Measurements from ENCODE around the gene SORT1. TPM values are rescaled to one million over a fixed set of nuclear protein-coding genes. Genes with fewer than 3 reads are reported as not detected.

Gene SORT1
- total and polyA plus RNA-seq, 4 donors = 1.0 to 10.6 (median 3.4) TPM

DNA sequence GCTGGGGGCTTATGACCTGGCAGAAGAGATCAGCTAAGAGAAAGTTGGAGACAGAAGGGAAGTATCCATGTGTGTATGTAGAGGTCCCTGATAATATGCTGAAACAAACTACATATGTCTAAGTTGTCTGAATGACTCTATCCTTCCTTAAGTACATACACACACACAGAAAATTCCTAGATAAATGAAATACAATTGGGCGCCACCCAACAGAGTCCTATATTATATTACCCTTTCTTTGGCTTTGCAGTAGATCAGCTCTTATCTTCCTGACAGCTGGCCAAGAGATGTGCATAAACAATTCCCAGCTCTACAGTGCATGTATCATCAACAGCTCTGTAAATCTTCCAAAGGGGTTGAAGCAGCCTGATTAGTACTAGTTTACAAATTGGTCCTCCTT, 40.1 kb downstream of the SORT1 start (continued):
- TF ChIP-seq, protein P1, sequence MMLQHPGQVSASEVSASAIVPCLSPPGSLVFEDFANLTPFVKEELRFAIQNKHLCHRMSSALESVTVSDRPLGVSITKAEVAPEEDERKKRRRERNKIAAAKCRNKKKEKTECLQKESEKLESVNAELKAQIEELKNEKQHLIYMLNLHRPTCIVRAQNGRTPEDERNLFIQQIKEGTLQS (IDR thresholded peaks at IDR 0.05) = no peak
- TF ChIP-seq EGR1 (IDR thresholded peaks at IDR 0.05; ENCODE audit: low read depth in 2 of 2) = no peak
- no peak for TF ChIP-seq YY1 (IDR thresholded peaks at IDR 0.05)

DNA sequence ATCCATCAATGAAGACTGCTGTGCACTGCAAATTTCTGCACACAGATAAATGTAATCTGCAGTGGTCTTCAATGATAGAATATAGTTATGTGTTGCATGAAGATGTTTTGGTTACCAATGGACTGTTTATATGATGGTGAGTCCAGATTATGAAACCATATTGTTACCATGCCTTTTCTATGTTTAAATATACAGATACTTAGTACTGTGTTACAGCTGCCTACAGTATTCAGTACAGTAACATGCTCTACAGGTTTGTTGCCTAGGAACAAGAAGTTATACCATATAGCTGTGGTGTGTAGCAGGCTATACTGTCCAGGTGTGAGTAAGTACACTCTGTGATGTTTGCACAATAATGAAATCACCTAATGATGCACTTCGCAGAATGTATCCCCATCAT, 40.8 kb downstream of the SORT1 start:
- Histone ChIP-seq H3K9me3 (ENCODE audit: control insufficient read depth in 4 of 4, low read length in 3 of 4) (no peaks in the 10 kb centered on the region), H3K4me3 (ENCODE audit: low read depth in 1 of 3, low read length in 3 of 3) (no peak overlapping the region), H3K27me3 (ENCODE audit: control insufficient read depth in 4 of 4, insufficient read depth in 4 of 4, low read length in 3 of 4) (no peaks in the 10 kb centered on the region), H3K4me1 (ENCODE audit: control insufficient read depth in 4 of 4, insufficient read depth in 4 of 4, low read length in 3 of 4) (no peaks in the 10 kb centered on the region), H3K27ac (ENCODE audit: low read depth in 1 of 2, low read length in 2 of 2) (no peak overlapping the region), H3K9ac (ENCODE audit: low read depth in 1 of 2, low read length in 2 of 2) (no peak overlapping the region), H3K36me3 (ENCODE audit: control insufficient read depth in 4 of 4, insufficient read depth in 3 of 4, low read depth in 1 of 4, low read length in 3 of 4) (no peaks in the 10 kb centered on the region)
- TF ChIP-seq, protein P1 (IDR thresholded peaks at IDR 0.05) = no peak
- no peak for TF ChIP-seq FOXA1 (IDR thresholded peaks at IDR 0.05)
- TF ChIP-seq, protein P2, sequence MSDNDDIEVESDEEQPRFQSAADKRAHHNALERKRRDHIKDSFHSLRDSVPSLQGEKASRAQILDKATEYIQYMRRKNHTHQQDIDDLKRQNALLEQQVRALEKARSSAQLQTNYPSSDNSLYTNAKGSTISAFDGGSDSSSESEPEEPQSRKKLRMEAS (IDR thresholded peaks at IDR 0.05) = no peak
- 90% methylated on average over 1 of the region's 1 CpG for WGBS
- DNase-seq (ENCODE audit: low spot score) = no peak

DNA sequence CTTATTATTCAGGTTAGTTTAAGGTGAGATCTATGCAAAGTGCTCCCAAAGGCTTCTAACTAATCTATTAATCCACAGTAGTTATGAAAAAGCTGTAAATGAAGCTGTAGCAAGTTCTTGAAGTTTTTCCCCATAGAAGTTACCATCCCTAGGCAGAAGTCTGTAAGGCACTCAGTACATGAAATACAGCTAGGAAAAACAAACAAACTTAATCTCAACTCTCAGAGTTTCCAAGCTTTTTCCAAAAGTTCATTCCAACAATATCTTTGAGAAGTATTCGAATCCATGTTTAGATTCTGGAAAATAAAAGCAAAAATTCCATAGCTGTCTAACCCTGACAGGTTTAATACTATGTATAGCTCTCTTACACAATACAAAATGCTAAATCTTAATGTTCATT, 41.2 kb downstream of the SORT1 start:
- Histone ChIP-seq H3K9me3 (ENCODE audit: control insufficient read depth in 4 of 4, low read length in 3 of 4) (no peaks in the 10 kb centered on the region), H3K27me3 (ENCODE audit: control insufficient read depth in 4 of 4, insufficient read depth in 4 of 4, low read length in 3 of 4) (no peaks in the 10 kb centered on the region), H3K4me1 (ENCODE audit: control insufficient read depth in 4 of 4, insufficient read depth in 4 of 4, low read length in 3 of 4) (no peaks in the 10 kb centered on the region), H3K4me3 (ENCODE audit: low read depth in 1 of 3, low read length in 3 of 3) (no peak overlapping the region), H3K9ac (ENCODE audit: low read depth in 1 of 2, low read length in 2 of 2) (no peak overlapping the region), H3K27ac (ENCODE audit: low read depth in 1 of 2, low read length in 2 of 2) (no peak overlapping the region), H3K36me3 (ENCODE audit: control insufficient read depth in 4 of 4, insufficient read depth in 3 of 4, low read depth in 1 of 4, low read length in 3 of 4) (no peaks in the 10 kb centered on the region)
- WGBS = 75% methylated on average over 1 of the region's 1 CpG
- TF ChIP-seq, protein P1 (IDR thresholded peaks at IDR 0.05) = no peak
- TF ChIP-seq, protein P3, sequence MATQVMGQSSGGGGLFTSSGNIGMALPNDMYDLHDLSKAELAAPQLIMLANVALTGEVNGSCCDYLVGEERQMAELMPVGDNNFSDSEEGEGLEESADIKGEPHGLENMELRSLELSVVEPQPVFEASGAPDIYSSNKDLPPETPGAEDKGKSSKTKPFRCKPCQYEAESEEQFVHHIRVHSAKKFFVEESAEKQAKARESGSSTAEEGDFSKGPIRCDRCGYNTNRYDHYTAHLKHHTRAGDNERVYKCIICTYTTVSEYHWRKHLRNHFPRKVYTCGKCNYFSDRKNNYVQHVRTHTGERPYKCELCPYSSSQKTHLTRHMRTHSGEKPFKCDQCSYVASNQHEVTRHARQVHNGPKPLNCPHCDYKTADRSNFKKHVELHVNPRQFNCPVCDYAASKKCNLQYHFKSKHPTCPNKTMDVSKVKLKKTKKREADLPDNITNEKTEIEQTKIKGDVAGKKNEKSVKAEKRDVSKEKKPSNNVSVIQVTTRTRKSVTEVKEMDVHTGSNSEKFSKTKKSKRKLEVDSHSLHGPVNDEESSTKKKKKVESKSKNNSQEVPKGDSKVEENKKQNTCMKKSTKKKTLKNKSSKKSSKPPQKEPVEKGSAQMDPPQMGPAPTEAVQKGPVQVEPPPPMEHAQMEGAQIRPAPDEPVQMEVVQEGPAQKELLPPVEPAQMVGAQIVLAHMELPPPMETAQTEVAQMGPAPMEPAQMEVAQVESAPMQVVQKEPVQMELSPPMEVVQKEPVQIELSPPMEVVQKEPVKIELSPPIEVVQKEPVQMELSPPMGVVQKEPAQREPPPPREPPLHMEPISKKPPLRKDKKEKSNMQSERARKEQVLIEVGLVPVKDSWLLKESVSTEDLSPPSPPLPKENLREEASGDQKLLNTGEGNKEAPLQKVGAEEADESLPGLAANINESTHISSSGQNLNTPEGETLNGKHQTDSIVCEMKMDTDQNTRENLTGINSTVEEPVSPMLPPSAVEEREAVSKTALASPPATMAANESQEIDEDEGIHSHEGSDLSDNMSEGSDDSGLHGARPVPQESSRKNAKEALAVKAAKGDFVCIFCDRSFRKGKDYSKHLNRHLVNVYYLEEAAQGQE (IDR thresholded peaks at IDR 0.05) = no peak
- no peak for TF ChIP-seq EGR1 (IDR thresholded peaks at IDR 0.05; ENCODE audit: low read depth in 2 of 2)
- no peak for TF ChIP-seq RXRA (IDR thresholded peaks at IDR 0.05)
- TF ChIP-seq, protein P2 (IDR thresholded peaks at IDR 0.05) = no peak
- no peak for TF ChIP-seq JUND (IDR thresholded peaks at IDR 0.05)
- DNase-seq (ENCODE audit: low spot score) = no peak

DNA sequence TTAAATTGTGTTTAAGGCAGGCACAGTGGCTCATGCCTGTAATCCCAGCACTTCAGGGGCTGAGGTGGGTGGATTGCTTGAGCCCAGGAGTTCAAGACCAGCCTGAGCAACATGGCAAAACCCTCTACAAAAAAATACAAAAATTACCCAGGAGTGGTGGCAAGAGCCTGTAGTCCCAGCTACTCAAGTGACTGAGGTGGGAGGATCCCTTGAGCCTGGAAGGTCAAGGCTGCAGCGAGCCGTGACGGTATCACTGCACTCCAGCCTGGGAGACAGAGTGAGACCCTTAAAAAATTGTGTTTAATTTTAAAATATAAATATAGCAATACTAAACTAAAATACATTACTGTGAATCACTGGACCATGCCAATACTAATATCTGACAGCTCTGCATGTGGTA, 42.8 kb downstream of the SORT1 start:
- WGBS = 97% methylated on average over 3 of the region's 3 CpGs
- DNase-seq (ENCODE audit: low spot score) = no peak
- Histone ChIP-seq H3K27ac (ENCODE audit: low read depth in 1 of 2, low read length in 2 of 2) (no peak overlapping the region), H3K4me3 (ENCODE audit: low read depth in 1 of 3, low read length in 3 of 3) (no peak overlapping the region), H3K9me3 (ENCODE audit: control insufficient read depth in 4 of 4, low read length in 3 of 4) (no peaks in the 10 kb centered on the region), H3K9ac (ENCODE audit: low read depth in 1 of 2, low read length in 2 of 2) (no peak overlapping the region), H3K36me3 (ENCODE audit: control insufficient read depth in 4 of 4, insufficient read depth in 3 of 4, low read depth in 1 of 4, low read length in 3 of 4) (no peaks in the 10 kb centered on the region), H3K4me1 (ENCODE audit: control insufficient read depth in 4 of 4, insufficient read depth in 4 of 4, low read length in 3 of 4) (no peaks in the 10 kb centered on the region), H3K27me3 (ENCODE audit: control insufficient read depth in 4 of 4, insufficient read depth in 4 of 4, low read length in 3 of 4) (no peaks in the 10 kb centered on the region)
- no peak for TF ChIP-seq HNF4A (conservative IDR thresholded peaks at IDR 0.05)
- TF ChIP-seq, protein P3 (IDR thresholded peaks at IDR 0.05) = no peak

All from liver (tissue), 9 donors.